ENCODE results near the gene SEM1.

The SEM1 gene

GRCh38 chr7:96675548-96675947, 34.1 kb downstream of the SEM1 start:
- Mint-ChIP-seq H3K27ac (no peak overlapping the region), H3K36me3 (ENCODE audit: low read depth) (peaks cover 11% of the 10 kb centered on the region), H3K4me1 (peaks cover 11% of the 10 kb centered on the region), H3K27me3 (ENCODE audit: low read depth, poor library complexity) (no peaks in the 10 kb centered on the region), H3K4me3 (no peak overlapping the region), H3K9me3 (peaks cover 2% of the 10 kb centered on the region)
- TF ChIP-seq, protein P1, sequence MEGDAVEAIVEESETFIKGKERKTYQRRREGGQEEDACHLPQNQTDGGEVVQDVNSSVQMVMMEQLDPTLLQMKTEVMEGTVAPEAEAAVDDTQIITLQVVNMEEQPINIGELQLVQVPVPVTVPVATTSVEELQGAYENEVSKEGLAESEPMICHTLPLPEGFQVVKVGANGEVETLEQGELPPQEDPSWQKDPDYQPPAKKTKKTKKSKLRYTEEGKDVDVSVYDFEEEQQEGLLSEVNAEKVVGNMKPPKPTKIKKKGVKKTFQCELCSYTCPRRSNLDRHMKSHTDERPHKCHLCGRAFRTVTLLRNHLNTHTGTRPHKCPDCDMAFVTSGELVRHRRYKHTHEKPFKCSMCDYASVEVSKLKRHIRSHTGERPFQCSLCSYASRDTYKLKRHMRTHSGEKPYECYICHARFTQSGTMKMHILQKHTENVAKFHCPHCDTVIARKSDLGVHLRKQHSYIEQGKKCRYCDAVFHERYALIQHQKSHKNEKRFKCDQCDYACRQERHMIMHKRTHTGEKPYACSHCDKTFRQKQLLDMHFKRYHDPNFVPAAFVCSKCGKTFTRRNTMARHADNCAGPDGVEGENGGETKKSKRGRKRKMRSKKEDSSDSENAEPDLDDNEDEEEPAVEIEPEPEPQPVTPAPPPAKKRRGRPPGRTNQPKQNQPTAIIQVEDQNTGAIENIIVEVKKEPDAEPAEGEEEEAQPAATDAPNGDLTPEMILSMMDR (IDR thresholded peaks at IDR 0.05), result no peak
- no peak for DNase-seq

GRCh38 chr7:96674565-96674964, 35.1 kb downstream of the SEM1 start:
- no peaks in the 10 kb centered on the region for H3K9me3 Mint-ChIP-seq
- TF ChIP-seq, protein P1 (IDR thresholded peaks at IDR 0.05), result no peak
- peaks cover 5% of the 10 kb centered on the region for H3K36me3 Mint-ChIP-seq (ENCODE audit: low read depth)
- no peaks in the 10 kb centered on the region for H3K27me3 Mint-ChIP-seq (ENCODE audit: low read depth, poor library complexity)
- H3K4me1 Mint-ChIP-seq, result peaks cover 11% of the 10 kb centered on the region
- H3K4me3 Mint-ChIP-seq, result no peak overlapping the region
- DNase-seq, result no peak
- H3K27ac Mint-ChIP-seq, result no peak overlapping the region

DNA sequence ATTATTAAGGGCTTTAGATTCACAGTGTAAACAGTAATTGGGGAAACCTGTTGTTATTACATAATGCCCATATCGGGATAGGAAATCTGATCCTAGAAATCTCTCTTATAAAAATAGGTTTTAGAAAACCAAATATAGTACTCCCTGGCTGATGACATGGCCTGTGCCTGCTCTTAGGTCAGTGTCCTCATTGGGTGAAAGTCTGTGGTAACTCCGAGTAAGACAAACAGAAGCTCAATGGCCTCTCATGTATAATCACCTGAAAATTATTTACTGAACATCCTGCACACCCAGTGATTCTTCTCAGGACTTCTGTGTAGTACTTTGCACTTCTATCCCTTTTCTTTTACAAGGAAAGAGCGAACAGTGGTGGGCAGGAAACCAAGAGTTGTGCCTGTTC, 37.8 kb downstream of the SEM1 start:
- peaks cover 6% of the 10 kb centered on the region for H3K36me3 Mint-ChIP-seq (ENCODE audit: low read depth)
- no peaks in the 10 kb centered on the region for H3K9me3 Mint-ChIP-seq
- no peak for DNase-seq
- no peak overlapping the region for H3K4me3 Mint-ChIP-seq
- TF ChIP-seq, protein P1 (IDR thresholded peaks at IDR 0.05), result no peak
- no peaks in the 10 kb centered on the region for H3K27me3 Mint-ChIP-seq (ENCODE audit: low read depth, poor library complexity)
- peaks cover 16% of the 10 kb centered on the region for H3K4me1 Mint-ChIP-seq
- peak overlapping the region; percentile 70 for H3K27ac Mint-ChIP-seq

- H3K4me1 Mint-ChIP-seq, result peaks cover 12% of the 10 kb centered on the region
- no peaks in the 10 kb centered on the region for H3K9me3 Mint-ChIP-seq
- H3K27me3 Mint-ChIP-seq (ENCODE audit: low read depth, poor library complexity), result no peaks in the 10 kb centered on the region
- H3K4me3 Mint-ChIP-seq, result no peak overlapping the region
- H3K36me3 Mint-ChIP-seq (ENCODE audit: low read depth), result peaks cover 10% of the 10 kb centered on the region
- DNase-seq, result no peak
- TF ChIP-seq, protein P1 (IDR thresholded peaks at IDR 0.05), result no peak
- H3K27ac Mint-ChIP-seq, result peak overlapping the region; percentile 47
Measured at GRCh38 chr7:96670338-96671289, 39.0 kb downstream of the SEM1 start.

DNA sequence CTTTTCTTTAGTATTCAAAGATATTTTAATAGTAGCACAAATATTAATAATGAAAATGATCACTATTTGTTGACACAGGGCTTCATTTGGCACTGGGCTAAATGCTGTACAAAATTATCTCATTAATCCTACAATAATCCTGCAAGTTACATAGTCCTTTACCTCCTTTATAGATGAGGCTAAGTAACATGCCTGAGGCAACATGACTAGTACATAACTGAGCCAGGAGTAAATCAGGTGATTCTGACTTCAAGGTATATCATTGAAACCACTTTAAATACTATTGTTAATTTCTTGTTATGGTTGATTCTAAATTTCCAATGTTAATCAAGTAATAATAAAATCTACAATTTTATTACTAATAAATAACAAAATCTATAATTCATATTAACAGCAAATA, 39.8 kb downstream of the SEM1 start:
- Mint-ChIP-seq H3K4me1 (peaks cover 17% of the 10 kb centered on the region), H3K36me3 (ENCODE audit: low read depth) (peaks cover 10% of the 10 kb centered on the region), H3K27ac (no peak overlapping the region), H3K27me3 (ENCODE audit: low read depth, poor library complexity) (no peaks in the 10 kb centered on the region), H3K9me3 (no peaks in the 10 kb centered on the region), H3K4me3 (no peak overlapping the region)
- DNase-seq, result no peak
- TF ChIP-seq, protein P1 (IDR thresholded peaks at IDR 0.05), result no peak

GRCh38 chr7:96667026-96667425, 42.6 kb downstream of the SEM1 start:
- DNase-seq, result no peak
- Mint-ChIP-seq H3K27me3 (ENCODE audit: low read depth, poor library complexity) (no peaks in the 10 kb centered on the region), H3K36me3 (ENCODE audit: low read depth) (peaks cover 10% of the 10 kb centered on the region), H3K4me3 (no peak overlapping the region), H3K27ac (no peak overlapping the region), H3K9me3 (no peaks in the 10 kb centered on the region), H3K4me1 (peaks cover 28% of the 10 kb centered on the region)
- TF ChIP-seq, protein P1 (IDR thresholded peaks at IDR 0.05), result no peak

Data from nephron progenitor cell (in vitro differentiated cells).